HepG2 (cell line): Measurements from ENCODE around the gene RECQL5. TPM values are rescaled to one million over a fixed set of nuclear protein-coding genes. Genes with fewer than 3 reads are reported as not detected.
A peak's percentile ranks its signal among the peaks of the same experiment; 100 is the strongest.

Experiments used
- ATAC-seq: fragments of 200-7000 bp; cut with Tn5 transposase; 3 replicates; pipeline ENCODE4 v1.9.1; 2020; ENCODE audit warnings: mild to moderate bottlenecking, moderate library complexity
- BruUV-seq: library from RNA; stranded (reverse); fragments of 400-500 nt; replicated peaks from 2 replicates; lab custom pipeline; 2021; lab: Mats Ljungman, UMichigan
- CTCF ChIA-PET: fragments of 300-600 bp; formaldehyde crosslinking; extraction: SDS; loops from one replicate; lab custom pipeline; 2021; ENCODE audit warnings: low total read pairs, inconsistent platforms, low intra/inter-chr PET ratio; lab: Yijun Ruan, JAX
- POLR2A ChIA-PET: fragments of 350-600 bp; sonication (Branson Sonifier 250); formaldehyde crosslinking; loops from one replicate; lab custom pipeline; 2020; ENCODE audit warnings: antibody characterized with exemption, inconsistent platforms; lab: Yijun Ruan, JAX
- DNase-seq: peaks from one replicate; pipeline ENCODE4 v3.0.0-alpha.2; 2015; ENCODE audit warnings: low spot score
- FAIRE-seq: peaks from 3 replicates; lab custom pipeline; 2011; peaks lifted over from hg19 to GRCh38; lab: Jason Lieb, UNC
- H2AFZ ChIP-seq: one replicate; pipeline ENCODE4 v1.6.1; 2011; ENCODE audit warnings: low read length, inconsistent platforms
- H3K27ac ChIP-seq: fragments of 300-600 bp; 3 replicates; pipeline ENCODE4 v1.8.0; 2011; ENCODE audit warnings: mixed run types, mild to moderate bottlenecking, mixed read lengths, low read length, inconsistent platforms; ENCODE audit not compliant: insufficient read depth; ENCODE audit errors: extremely low read length
- H3K27me3 ChIP-seq, 2 experiments: fragments of 200-600 bp in 1 of 2; 2 replicates in 1 of 2; 3 replicates in 1 of 2; pipeline versions ENCODE4 v1.6.0 to v1.8.0; 2011; ENCODE audit warnings: low read length in 2 of 2, mild to moderate bottlenecking in 2 of 2, moderate library complexity in 2 of 2, inconsistent platforms in 1 of 2; ENCODE audit not compliant: insufficient read depth in 2 of 2, control insufficient read depth in 1 of 2
- H3K36me3 ChIP-seq, 2 experiments: fragments of 200-600 bp in 1 of 2; replicated peaks in 1 of 2; 2 replicates in 1 of 2; 3 replicates in 1 of 2; pipeline versions ENCODE4 v1.5.1 to v1.8.0; 2011; ENCODE audit warnings: low read length in 2 of 2, inconsistent platforms in 1 of 2; ENCODE audit not compliant: insufficient read depth in 2 of 2, control insufficient read depth in 1 of 2
- H3K4me1 ChIP-seq: 2 replicates; pipeline ENCODE4 v1.5.1; 2012; ENCODE audit warnings: low read length, inconsistent platforms; ENCODE audit not compliant: insufficient read depth
- H3K4me2 ChIP-seq: 2 replicates; pipeline ENCODE4 v1.6.0; 2011; ENCODE audit warnings: low read depth, low read length, inconsistent platforms
- H3K4me3 ChIP-seq, 3 experiments: fragments of 200-600 bp in 1 of 3; sonication (generic), shearing (Covaris generic) in 1 of 3; replicated peaks in 1 of 3; 2 replicates each; pipeline ENCODE4 v1.5.1; 2011 to 2016; ENCODE audit warnings: low read length in 3 of 3, inconsistent platforms in 2 of 3, low read depth in 2 of 3, mild to moderate bottlenecking in 2 of 3, control low read depth in 1 of 3, mixed read lengths in 1 of 3; ENCODE audit not compliant: insufficient read depth in 1 of 3
- H3K79me2 ChIP-seq: one replicate; pipeline ENCODE4 v1.6.1; 2011; ENCODE audit warnings: low read length, inconsistent platforms; ENCODE audit not compliant: insufficient read depth
- H3K9ac ChIP-seq: 2 replicates; pipeline ENCODE4 v1.6.0; 2011; ENCODE audit warnings: mild to moderate bottlenecking, low read depth, low read length, inconsistent platforms; ENCODE audit not compliant: insufficient read depth
- H3K9me3 ChIP-seq: 2 replicates; pipeline ENCODE4 v1.5.1; 2012; ENCODE audit warnings: mild to moderate bottlenecking, low read length
- H4K20me1 ChIP-seq: 2 replicates; pipeline ENCODE4 v1.6.0; 2011; ENCODE audit warnings: inconsistent platforms, mild to moderate bottlenecking, low read length, moderate library complexity; ENCODE audit not compliant: insufficient read depth
- DMAP1 ChIP-seq: IDR thresholded peaks from 2 replicates; pipeline ENCODE4 v1.6.1; 2016
- GATAD2A ChIP-seq: IDR thresholded peaks from 2 replicates; pipeline ENCODE4 v1.6.1; 2016
- HDAC6 ChIP-seq: fragments of 200-600 bp; sonication (generic); IDR thresholded peaks from 2 replicates; pipeline ENCODE4 v1.7.0; 2017; ENCODE audit warnings: mild to moderate bottlenecking, antibody characterized with exemption, low read length, low read depth
- KAT8 ChIP-seq: IDR thresholded peaks from 2 replicates; pipeline ENCODE4 v1.6.1; 2016; ENCODE audit warnings: missing genetic modification reagents, missing compliant biosample characterization
- KDM1A ChIP-seq: IDR thresholded peaks from 2 replicates; pipeline ENCODE4 v1.6.1; 2016; ENCODE audit warnings: missing compliant biosample characterization
- NKX3-1 ChIP-seq: sonication (generic); formaldehyde crosslinking; IDR thresholded peaks from 2 replicates; pipeline ENCODE4 v1.5.0; 2020; ENCODE audit warnings: missing genetic modification reagents
- REPIN1 ChIP-seq: sonication (generic); formaldehyde crosslinking; IDR thresholded peaks from 2 replicates; pipeline ENCODE4 v1.8.0; 2022; ENCODE audit warnings: missing genetic modification reagents, low read depth, mild to moderate bottlenecking, borderline replicate concordance
- RXRA ChIP-seq: sonication (generic); formaldehyde crosslinking; IDR thresholded peaks from 2 replicates; pipeline ENCODE4 v1.5.1; 2020; ENCODE audit warnings: missing genetic modification reagents
- SMARCC2 ChIP-seq: fragments of 450-650 bp; IDR thresholded peaks from 2 replicates; pipeline ENCODE4 v1.6.1; 2017; ENCODE audit warnings: antibody characterized with exemption, mild to moderate bottlenecking
- SMYD3 ChIP-seq: sonication (generic); formaldehyde crosslinking; IDR thresholded peaks from 2 replicates; pipeline ENCODE4 v1.8.1; 2023; ENCODE audit warnings: mild to moderate bottlenecking, missing genetic modification reagents
- TCF12 ChIP-seq, 2 experiments: fragments of 450-650 bp in 1 of 2; sonication (generic) in 1 of 2; formaldehyde crosslinking in 1 of 2; IDR thresholded peaks; 2 replicates each; pipeline versions ENCODE4 v1.6.1 to v1.8.0; 2017 to 2022; ENCODE audit warnings: antibody characterized with exemption in 1 of 2, mild to moderate bottlenecking in 1 of 2, missing genetic modification reagents in 1 of 2, moderate library complexity in 1 of 2
- TEF ChIP-seq: sonication (generic); formaldehyde crosslinking; IDR thresholded peaks from 2 replicates; pipeline ENCODE4 v1.5.0; 2020; ENCODE audit warnings: missing genetic modification reagents
- TIGD3 ChIP-seq: sonication (generic); formaldehyde crosslinking; IDR thresholded peaks from 2 replicates; pipeline ENCODE4 v1.5.1; 2020; ENCODE audit warnings: mild to moderate bottlenecking, missing genetic modification reagents, borderline replicate concordance
- ZFP37 ChIP-seq: sonication (generic); formaldehyde crosslinking; IDR thresholded peaks from 2 replicates; pipeline ENCODE4 v1.4.0; 2020; ENCODE audit warnings: missing genetic modification reagents, borderline replicate concordance
- ZNF512B ChIP-seq: sonication (generic); formaldehyde crosslinking; IDR thresholded peaks from 2 replicates; pipeline ENCODE4 v1.5.1; 2020; ENCODE audit warnings: missing genetic modification reagents, mild to moderate bottlenecking, borderline replicate concordance
- ZNF770 ChIP-seq: sonication (generic); formaldehyde crosslinking; IDR thresholded peaks from 2 replicates; pipeline ENCODE4 v1.5.0; 2020; ENCODE audit warnings: mild to moderate bottlenecking, missing genetic modification reagents
- WGBS: methylation state at CpG from one replicate; pipeline ENCODE4 v1.1.6; 2017; ENCODE audit warnings: low lambda C conversion rate; 5-methylcytosine and 5-hydroxymethylcytosine counted together
- in situ Hi-C: cut with HindIII; loops from 2 replicates; pipeline ENCODE4 v1.10.0; 2017; ENCODE audit warnings: low pct_unique_long_range_greater_than_20kb; ENCODE audit not compliant: extremely low pct_ligation_motif_present
- intact Hi-C: fragments of 100-400 bp; cut with micrococcal nuclease; formaldehyde crosslinking; loops from one replicate; pipeline ENCODE4 v1.10.0; 2022; ENCODE audit not compliant: unreplicated experiment
- polyA plus RNA-seq, 8 experiments: library from polyadenylated mRNA; depleted of rRNA in 3 of 8; stranded (reverse) in 7 of 8; unstranded in 1 of 8; fragments of >200 nt; fragmentation: Illumina TruSeq in 4 of 8; extraction: Trizol in 4 of 8; gene quantifications; 2 replicates each; pipeline versions ENCODE4 v1.2.1 to v1.2.3, GENCODE V29; 2011 to 2016; ENCODE audit warnings: low read depth in 4 of 8, missing spikeins in 1 of 8, mixed read lengths in 1 of 8; ENCODE audit not compliant: insufficient read depth in 1 of 8
- total RNA-seq, 5 experiments: library from RNA; depleted of rRNA; stranded (reverse); fragments of >200 nt; fragmentation: Illumina TruSeq; extraction: Trizol; gene quantifications; 2 replicates each; pipeline ENCODE4 v1.2.3, GENCODE V29; 2016; ENCODE audit warnings: low read depth in 1 of 5

The RECQL5 gene
- total and polyA plus RNA-seq, 2 of the 13 experiments (the other 11 are each of a cell fraction or from before 2014, with no cell fraction given) = 27.7 to 32.0 TPM

- H3K4me1 ChIP-seq = peaks cover 9% of the 10 kb centered on the region; the same call in 1 of the 2 replicates
- ChIA-PET CTCF (interaction anchor here (0.5 to 2.5 kb wide), 9 partner anchors 9 to 152 kb away, joined by 3 to 18 read pairs (median 4); partner anchors contain the start of gene CASKIN2), POLR2A (interaction anchor here (0.5 to 3.5 kb wide), 16 partner anchors 10 to 179 kb away, joined by 3 to 40 read pairs (median 4); partner anchors contain the start of genes SMIM5, TMEM94 and TSEN54)
- ATAC-seq = peak; percentile 83
- no peaks in the 10 kb centered on the region for H4K20me1 ChIP-seq
- intact Hi-C loops (no loop called here), in situ Hi-C loops (no loop called here)
- H3K27me3 ChIP-seq = peaks cover 6 to 27% of the 10 kb centered on the region in 2 experiments
- BruUV-seq = no TSS peak
- no peaks in the 10 kb centered on the region for H3K9me3 ChIP-seq
- no peak overlapping the region for H2AFZ ChIP-seq
- no peak overlapping the region for H3K27ac ChIP-seq
- FAIRE-seq = peak; percentile 90
- H3K4me3 ChIP-seq = no peak overlapping the region
- H3K4me2 ChIP-seq = peak overlapping the region; percentile 19; the same call in 1 of the 2 replicates
- H3K9ac ChIP-seq = no peak overlapping the region
- no peaks in the 10 kb centered on the region for H3K36me3 ChIP-seq
- DNase-seq = peak; percentile 77
- H3K79me2 ChIP-seq = no peaks in the 10 kb centered on the region
- WGBS = 23% methylated on average over 25 of the region's 28 CpGs
- TF ChIP-seq RXRA (CRISPR knock-in tag) (0 out of 2 replicates have a peak, but pooled peaks have one; percentile 15), DMAP1 (CRISPR knock-in tag) (no peak), REPIN1 (CRISPR knock-in tag) (no peak; the same call in 1 of the 2 replicates), ZFP37 (CRISPR knock-in tag) (peak; percentile 59; the same call in 1 of the 2 replicates), GATAD2A (peak; percentile 23; the same call in 1 of the 2 replicates), ZNF512B (CRISPR knock-in tag) (no peak), NKX3-1 (no peak), HDAC6 (no peak), TCF12 (IDR thresholded peaks at IDR 0.05) (no peak), TCF12 (CRISPR knock-in tag; IDR thresholded peaks at IDR 0.05) (no peak), TEF (CRISPR knock-in tag) (no peak), KDM1A (CRISPR knock-in tag) (peak; percentile 45; the same call in 1 of the 2 replicates), SMYD3 (CRISPR knock-in tag) (no peak), SMARCC2 (no peak), ZNF770 (CRISPR knock-in tag) (no peak), TIGD3 (CRISPR knock-in tag) (no peak), KAT8 (peak; percentile 50; the same call in 1 of the 2 replicates)
Observed at GRCh38 chr17:75601057-75601987, 65.6 kb downstream of the RECQL5 start.
